Upper lobe of left lung (tissue), 6 donors: ENCODE data around the gene CNOT6L. TPM values are rescaled to one million over a fixed set of nuclear protein-coding genes. Genes with fewer than 3 reads are reported as not detected.
"Not testable (repeated sequence)": the region's sequence is repeated elsewhere in the genome, so short reads cannot be mapped to it uniquely, and the experiment has no call there.

Experiments used
- ATAC-seq, 2 donors: fragments of 200-7000 bp; cut with Tn5 transposase; one replicate each; pipeline ENCODE4 v1.9.1; 2022; ENCODE audit warnings: mild to moderate bottlenecking in 2 of 2, moderate library complexity in 2 of 2; ENCODE audit not compliant: low FRiP score in 2 of 2
- DNase-seq, 2 donors: peaks; one replicate each; pipeline ENCODE4 v3.0.0-alpha.2; 2019 to 2020
- H3K27ac ChIP-seq, 4 donors: fragments of 200-600 bp; sonication (generic); one replicate each; pipeline ENCODE4 v1.5.1; 2016 to 2019
- H3K27me3 ChIP-seq, 4 donors: fragments of 200-600 bp; sonication (generic); one replicate each; pipeline ENCODE4 v1.5.1; 2017 to 2019
- H3K36me3 ChIP-seq, 4 donors: fragments of 200-600 bp; sonication (generic); one replicate each; pipeline ENCODE4 v1.5.1; 2016 to 2019
- H3K4me1 ChIP-seq, 4 donors: fragments of 200-600 bp; sonication (generic); one replicate each; pipeline ENCODE4 v1.5.1; 2018 to 2019
- H3K4me3 ChIP-seq, 4 donors: fragments of 200-600 bp; sonication (generic); one replicate each; pipeline ENCODE4 v1.5.1; 2017 to 2019; ENCODE audit warnings: mild to moderate bottlenecking in 2 of 4, moderate library complexity in 1 of 4
- H3K9me3 ChIP-seq, 4 donors: fragments of 200-600 bp; sonication (generic); one replicate each; pipeline ENCODE4 v1.5.1; 2018 to 2019
- CTCF ChIP-seq, 6 experiments: fragments of 450-650 bp in 4 of 6; fragments of 200-600 bp in 2 of 6; sonication (generic) in 2 of 6; IDR thresholded peaks; one replicate each; pipeline ENCODE4 v1.5.1; 2016 to 2019; ENCODE audit warnings: antibody characterized with exemption in 6 of 6
- EP300 ChIP-seq, 4 donors: sonication (generic); formaldehyde crosslinking; IDR thresholded peaks; one replicate each; pipeline ENCODE4 v1.5.1; 2017; ENCODE audit warnings: antibody characterized with exemption in 4 of 4, control low read depth in 2 of 4
- POLR2A ChIP-seq, 4 donors: fragments of 450-650 bp; IDR thresholded peaks; one replicate each; pipeline ENCODE4 v1.5.1; 2016 to 2017; ENCODE audit warnings: antibody characterized with exemption in 4 of 4, mild to moderate bottlenecking in 2 of 4
- POLR2AphosphoS5 ChIP-seq, 2 donors: sonication (generic); formaldehyde crosslinking; IDR thresholded peaks; one replicate each; pipeline ENCODE4 v1.5.1; 2017; ENCODE audit warnings: antibody characterized with exemption in 2 of 2
- WGBS, 2 donors: methylation state at CpG; one replicate each; pipeline ENCODE4 v1.1.5; 2017 to 2018; 5-methylcytosine and 5-hydroxymethylcytosine counted together
- total RNA-seq, 6 donors: library from RNA; depleted of rRNA in 4 of 6; stranded (reverse); fragments of >200 nt in 4 of 6; gene quantifications; one replicate each; pipeline versions ENCODE4 v1.1.0 to v1.2.1, GENCODE V29; 2016 to 2021
- donor health status: DM: no; HTN: no; CAD: no; lungs with moderate emphysema.
- donor health status: DM: no; HTN: yes; CAD: no; lungs with severe emphysema.

The CNOT6L gene
- total RNA-seq, 6 donors from 2014 or later, result 16.8 to 61.0 (median 39.1) TPM

- ATAC-seq (no peak), DNase-seq (no peak)
- H3K9me3 ChIP-seq, result no peaks in the 10 kb centered on the region
- 85% methylated on average over 6 of the region's 6 CpGs for whole genome bisulfite sequencing, 2 donors
- H3K27ac ChIP-seq, result no peak overlapping the region
- peaks cover 0 to 14% (median 11%) of the 10 kb centered on the region in 4 donors for H3K4me1 ChIP-seq
- H3K4me3 ChIP-seq, result no peak overlapping the region
- H3K27me3 ChIP-seq, result no peaks in the 10 kb centered on the region
- H3K36me3 ChIP-seq, result no peaks in the 10 kb centered on the region
- TF ChIP-seq POLR2A (IDR thresholded peaks at IDR 0.05), result no peak
- no peak for TF ChIP-seq EP300 (IDR thresholded peaks at IDR 0.05)
- TF ChIP-seq CTCF (IDR thresholded peaks at IDR 0.05), result no peak
- no peak for TF ChIP-seq POLR2AphosphoS5 (IDR thresholded peaks at IDR 0.05)
These were observed 35.3 kb downstream of the CNOT6L start for GRCh38 chr4:77783895-77784294.

- H3K4me1 ChIP-seq, result peaks cover 2 to 20% (median 16%) of the 10 kb centered on the region in 4 donors
- no peaks in the 10 kb centered on the region for H3K36me3 ChIP-seq
- DNase-seq (no peak), ATAC-seq (no peak)
- H3K27ac ChIP-seq, result no peak overlapping the region
- H3K4me3 ChIP-seq, result no peak overlapping the region
- 87 to 88% methylated on average over 1 of the region's 1 CpG for WGBS, 2 donors
- no peaks in the 10 kb centered on the region for H3K9me3 ChIP-seq
- no peak for TF ChIP-seq POLR2A (IDR thresholded peaks at IDR 0.05)
- TF ChIP-seq POLR2AphosphoS5 (IDR thresholded peaks at IDR 0.05), result no peak
- no peak for TF ChIP-seq CTCF (IDR thresholded peaks at IDR 0.05)
- TF ChIP-seq EP300 (IDR thresholded peaks at IDR 0.05), result no peak
- H3K27me3 ChIP-seq, result no peaks in the 10 kb centered on the region
These were observed 36.9 kb downstream of the CNOT6L start for GRCh38 chr4:77782102-77782835.

- WGBS, 2 donors, result 94 to 98% methylated on average over 2 of the region's 2 CpGs
- H3K4me1 ChIP-seq, result peaks cover 11 to 27% (median 26%) of the 10 kb centered on the region in 4 donors
- ATAC-seq, H3K27ac ChIP-seq, DNase-seq, H3K27me3 ChIP-seq, H3K4me3 ChIP-seq, H3K36me3 ChIP-seq, H3K9me3 ChIP-seq: not testable (repeated sequence)
These were observed 38.4 kb downstream of the CNOT6L start for GRCh38 chr4:77780762-77781161.

GRCh38 chr4:77777135-77777807, 41.9 kb downstream of the CNOT6L start:
- 6 to 7% methylated on average over 1 of the region's 1 CpG for WGBS, 2 donors
- Histone ChIP-seq H3K4me3 (no peak overlapping the region), H3K27ac (no peak overlapping the region), H3K27me3 (no peaks in the 10 kb centered on the region), H3K4me1 (peaks cover 11 to 29% (median 22%) of the 10 kb centered on the region in 4 donors), H3K36me3 (peaks cover 0 to 9% (median 7%) of the 10 kb centered on the region in 4 donors), H3K9me3 (no peaks in the 10 kb centered on the region)
- DNase-seq (no peak), ATAC-seq (no peak)
- TF ChIP-seq EP300 (IDR thresholded peaks at IDR 0.05), result no peak
- no peak for TF ChIP-seq POLR2AphosphoS5 (IDR thresholded peaks at IDR 0.05)
- TF ChIP-seq CTCF (IDR thresholded peaks at IDR 0.05), result no peak
- no peak for TF ChIP-seq POLR2A (IDR thresholded peaks at IDR 0.05)

GRCh38 chr4:77776182-77777134, 42.7 kb downstream of the CNOT6L start:
- Histone ChIP-seq H3K4me3 (no peak overlapping the region), H3K9me3 (no peaks in the 10 kb centered on the region), H3K36me3 (peaks cover 0 to 17% (median 13%) of the 10 kb centered on the region in 4 donors), H3K4me1 (peaks cover 11 to 21% (median 17%) of the 10 kb centered on the region in 4 donors), H3K27ac (no peak overlapping the region), H3K27me3 (no peaks in the 10 kb centered on the region)
- TF ChIP-seq POLR2AphosphoS5 (IDR thresholded peaks at IDR 0.05) (no peak), EP300 (IDR thresholded peaks at IDR 0.05) (no peak), POLR2A (IDR thresholded peaks at IDR 0.05) (no peak), CTCF (IDR thresholded peaks at IDR 0.05) (no peak)
- no peak for DNase-seq
- no peak for ATAC-seq
- WGBS, 2 donors, result 71 to 75% methylated on average over 6 of the region's 6 CpGs
